Measurements from ENCODE around the gene MEP1A. TPM values are rescaled to one million over a fixed set of nuclear protein-coding genes. Genes with fewer than 3 reads are reported as not detected.
"Not testable (repeated sequence)": the region's sequence is repeated elsewhere in the genome, so short reads cannot be mapped to it uniquely, and the experiment has no call there.

The MEP1A gene
- total RNA-seq, 2 donors from 2014 or later: not detected

DNA sequence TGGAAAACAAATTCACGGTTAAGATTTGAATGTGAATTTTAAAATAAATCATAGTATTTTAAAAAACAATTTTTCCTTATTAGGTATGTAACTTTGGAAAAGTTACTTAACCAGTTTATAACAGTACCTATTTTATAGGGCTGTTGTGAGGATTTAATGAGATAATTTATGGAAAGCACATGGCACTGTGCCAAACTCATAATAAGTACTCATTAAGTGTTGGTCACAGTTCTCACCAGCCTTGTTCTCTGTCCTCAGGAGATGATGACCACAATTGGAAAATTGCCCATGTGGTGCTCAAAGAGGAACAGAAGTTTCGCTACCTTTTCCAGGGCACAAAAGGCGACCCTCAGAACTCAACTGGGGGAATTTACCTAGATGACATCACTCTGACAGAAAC, 39.6 kb downstream of the MEP1A start:
- no peaks in the 10 kb centered on the region for H3K4me1 ChIP-seq
- H3K9me3 ChIP-seq: no peaks in the 10 kb centered on the region
- no peaks in the 10 kb centered on the region for H3K36me3 ChIP-seq
- no peak overlapping the region for H3K27ac ChIP-seq
- no peak overlapping the region for H3K4me3 ChIP-seq
- no peak for TF ChIP-seq CTCF (IDR thresholded peaks at IDR 0.05)
- DNase-seq (ENCODE audit: low spot score): no peak
- no peaks in the 10 kb centered on the region for H3K27me3 ChIP-seq

GRCh38 chr6:46834257-46834916, 41.2 kb downstream of the MEP1A start:
- H3K4me3 ChIP-seq; H3K36me3 ChIP-seq; H3K27me3 ChIP-seq; H3K9me3 ChIP-seq; H3K4me1 ChIP-seq; DNase-seq (ENCODE audit: low spot score); H3K27ac ChIP-seq: not testable (repeated sequence)

DNA sequence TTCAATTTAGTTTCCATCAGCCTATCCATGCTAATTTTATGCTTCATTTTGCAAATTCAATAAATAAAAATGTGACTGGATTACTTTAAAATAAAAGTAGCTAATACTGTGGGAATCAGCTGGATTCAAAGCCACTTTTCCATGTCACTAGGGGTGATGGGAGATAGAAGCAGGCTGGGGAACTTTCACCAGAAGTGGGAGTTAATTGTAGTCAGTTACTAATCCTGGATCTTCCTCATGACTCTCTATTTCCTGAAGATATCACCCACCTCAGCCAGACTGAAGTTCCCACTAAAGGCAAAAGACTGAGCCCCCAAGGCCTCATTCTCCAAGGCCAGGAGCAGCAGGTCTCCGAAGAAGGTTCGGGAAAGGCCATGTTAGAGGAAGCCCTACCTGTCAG, 41.8 kb downstream of the MEP1A start:
- H3K27ac ChIP-seq; H3K9me3 ChIP-seq; H3K36me3 ChIP-seq; H3K4me3 ChIP-seq; H3K4me1 ChIP-seq; DNase-seq (ENCODE audit: low spot score); H3K27me3 ChIP-seq: not testable (repeated sequence)

DNA sequence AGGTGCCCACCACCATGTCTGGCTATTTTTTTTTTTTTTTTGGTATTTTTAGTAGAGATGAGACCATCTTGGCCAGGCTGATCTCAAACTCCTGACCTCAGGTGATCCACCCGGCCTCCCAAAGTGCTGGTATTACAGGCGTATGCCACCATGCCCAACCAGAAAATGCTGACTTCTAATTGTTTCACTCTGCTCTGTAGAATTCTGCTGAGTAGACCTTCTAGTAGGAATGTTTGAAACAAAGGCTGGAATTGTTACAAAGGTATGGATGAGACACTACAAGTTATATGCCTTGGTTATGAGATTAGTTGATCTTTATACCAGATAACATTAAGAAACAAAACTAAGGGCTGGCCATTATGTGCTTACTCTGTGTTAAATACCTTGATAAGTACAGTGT, 44.8 kb downstream of the MEP1A start:
- Histone ChIP-seq H3K27ac (no peak overlapping the region), H3K4me3 (no peak overlapping the region), H3K9me3 (peaks cover 0 to 18% of the 10 kb centered on the region in 2 donors), H3K36me3 (no peaks in the 10 kb centered on the region), H3K4me1 (no peaks in the 10 kb centered on the region), H3K27me3 (no peaks in the 10 kb centered on the region)
- no peak for DNase-seq (ENCODE audit: low spot score)
- TF ChIP-seq CTCF (IDR thresholded peaks at IDR 0.05): no peak

DNA sequence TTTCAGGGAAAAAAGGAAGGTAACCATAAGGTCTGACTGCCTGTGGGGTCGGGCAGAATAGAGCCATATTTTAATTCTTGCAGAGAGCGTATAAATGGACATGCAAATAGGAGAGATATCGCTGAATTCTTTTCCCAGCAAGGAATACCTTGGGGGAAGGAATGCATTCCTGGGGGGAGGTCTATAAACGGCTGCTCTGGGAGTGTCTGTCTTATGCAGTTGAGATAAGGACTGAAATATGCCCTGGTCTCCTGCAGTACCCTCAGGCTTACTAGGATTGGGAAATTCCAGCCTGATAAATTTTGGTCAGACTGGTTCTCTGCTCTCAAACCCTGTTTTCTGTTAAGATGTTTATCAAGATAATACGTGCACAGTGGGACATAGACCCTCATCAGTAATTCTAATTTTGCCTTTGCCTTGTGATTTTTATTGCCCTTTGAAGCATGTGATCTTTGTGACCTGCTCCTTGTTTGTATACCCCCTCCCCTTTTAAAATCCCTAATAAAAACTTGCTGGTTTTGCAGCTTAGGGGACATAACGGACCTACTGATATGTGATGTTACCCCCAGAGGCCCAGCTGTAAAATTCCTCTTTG, 49.2 kb downstream of the MEP1A start:
- H3K27me3 ChIP-seq; H3K4me3 ChIP-seq; H3K36me3 ChIP-seq; DNase-seq (ENCODE audit: low spot score); H3K4me1 ChIP-seq; H3K27ac ChIP-seq: not testable (repeated sequence)
- H3K9me3 ChIP-seq: peaks cover 0 to 22% of the 10 kb centered on the region in 2 donors

DNA sequence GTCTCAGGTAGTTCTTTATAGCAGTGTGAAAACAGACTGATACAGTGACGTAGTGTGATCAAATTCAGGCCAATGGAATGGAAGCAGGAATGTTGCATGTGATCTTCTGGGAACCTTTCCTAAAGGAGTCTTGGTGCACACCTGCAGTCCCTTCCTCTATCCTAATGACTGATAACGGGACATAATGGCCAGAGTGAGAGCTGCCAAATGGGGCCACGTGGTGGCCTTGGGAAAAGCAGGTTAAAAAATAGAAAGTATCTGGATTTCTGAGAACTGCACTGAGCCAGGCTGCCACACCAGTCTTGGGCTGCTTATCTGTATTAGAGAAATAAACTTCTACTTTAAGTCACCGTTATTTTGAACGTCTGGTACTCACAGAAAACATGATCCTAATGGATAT, 51.9 kb downstream of the MEP1A start:
- H3K27me3 ChIP-seq: no peaks in the 10 kb centered on the region
- no peak overlapping the region for H3K4me3 ChIP-seq
- H3K4me1 ChIP-seq: peaks cover 0 to 12% of the 10 kb centered on the region in 2 donors
- peaks cover 0 to 22% of the 10 kb centered on the region in 2 donors for H3K9me3 ChIP-seq
- no peaks in the 10 kb centered on the region for H3K36me3 ChIP-seq
- no peak for DNase-seq (ENCODE audit: low spot score)
- H3K27ac ChIP-seq: no peak overlapping the region
- no peak for TF ChIP-seq CTCF (IDR thresholded peaks at IDR 0.05)

DNA sequence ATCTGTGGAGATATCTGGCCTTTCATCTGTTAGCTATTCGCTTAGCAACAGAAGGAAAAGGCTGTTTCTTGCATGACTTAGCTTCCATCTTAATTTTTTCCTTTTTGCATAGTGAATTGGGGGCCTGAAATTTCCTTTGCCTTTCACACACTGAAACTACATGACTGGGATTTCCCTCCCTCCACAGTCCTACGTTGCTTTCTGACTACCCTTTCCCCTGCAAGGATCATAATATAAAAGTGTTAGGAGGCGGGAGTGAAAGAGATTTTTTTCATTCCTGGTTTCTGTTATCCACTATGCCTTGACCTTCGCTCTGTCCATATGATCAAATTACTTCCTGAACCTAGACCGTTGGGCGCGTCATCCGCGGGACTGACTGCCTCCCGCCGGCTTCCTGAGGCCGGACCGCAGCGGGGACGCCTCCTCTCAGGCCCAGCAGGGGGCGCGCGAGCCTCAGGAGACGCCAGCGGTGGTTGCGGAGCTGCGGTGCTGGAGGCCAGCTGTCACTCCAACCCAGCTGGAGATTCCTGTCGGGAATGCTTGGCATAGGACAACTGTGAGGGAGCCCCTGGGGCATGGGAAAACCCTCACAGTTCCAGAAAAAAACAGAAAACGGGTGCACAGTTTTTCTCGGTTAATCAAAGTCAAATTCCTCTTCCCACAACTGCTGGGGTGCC, 55.6 kb downstream of the MEP1A start:
- TF ChIP-seq CTCF (IDR thresholded peaks at IDR 0.05): peak; percentile 97 to 98
- Histone ChIP-seq H3K27me3 (no peaks in the 10 kb centered on the region), H3K27ac (peak overlapping the region in 1 of 2 donors; percentile 1), H3K4me1 (peaks cover 0 to 12% of the 10 kb centered on the region in 2 donors), H3K9me3 (no peaks in the 10 kb centered on the region), H3K4me3 (no peak overlapping the region), H3K36me3 (no peaks in the 10 kb centered on the region)
- DNase-seq (ENCODE audit: low spot score): peak; percentile 87

Data from right atrium auricular region (tissue), 2 donors.